Spleen (tissue), 7 donors: ENCODE results near the gene NPLOC4.

Experiments
- POLR2A ChIP-seq, 3 donors: fragments of 450-650 bp; IDR thresholded peaks; one replicate each; pipeline ENCODE4 v1.5.1; 2017; ENCODE audit warnings: antibody characterized with exemption in 3 of 3, mild to moderate bottlenecking in 1 of 3
- POLR2AphosphoS5 ChIP-seq, 3 donors: sonication (generic); formaldehyde crosslinking; IDR thresholded peaks; one replicate each; pipeline ENCODE4 v1.5.1; 2017; ENCODE audit warnings: antibody characterized with exemption in 3 of 3
- TF ChIP-seq, protein P1 (sequence below), 11 experiments: fragments of 200-600 bp in 7 of 11; fragments of 450-650 bp in 4 of 11; sonication (generic) in 4 of 11; IDR thresholded peaks in 8 of 11; conservative IDR thresholded peaks in 3 of 11; 1 replicate in 7 of 11; 2 replicates in 4 of 11; pipeline versions ENCODE4 v1.4.0 to v1.8.0; 2016 to 2021; ENCODE audit warnings: antibody characterized with exemption in 11 of 11, inconsistent platforms in 4 of 11, mild to moderate bottlenecking in 1 of 11
- donor health status: DM: no; HTN: no; CAD: no; lungs with moderate emphysema.
- donor health status: DM: no; HTN: no; CAD: no.
- donor health status: DM: no; HTN: no; CAD: no.

DNA sequence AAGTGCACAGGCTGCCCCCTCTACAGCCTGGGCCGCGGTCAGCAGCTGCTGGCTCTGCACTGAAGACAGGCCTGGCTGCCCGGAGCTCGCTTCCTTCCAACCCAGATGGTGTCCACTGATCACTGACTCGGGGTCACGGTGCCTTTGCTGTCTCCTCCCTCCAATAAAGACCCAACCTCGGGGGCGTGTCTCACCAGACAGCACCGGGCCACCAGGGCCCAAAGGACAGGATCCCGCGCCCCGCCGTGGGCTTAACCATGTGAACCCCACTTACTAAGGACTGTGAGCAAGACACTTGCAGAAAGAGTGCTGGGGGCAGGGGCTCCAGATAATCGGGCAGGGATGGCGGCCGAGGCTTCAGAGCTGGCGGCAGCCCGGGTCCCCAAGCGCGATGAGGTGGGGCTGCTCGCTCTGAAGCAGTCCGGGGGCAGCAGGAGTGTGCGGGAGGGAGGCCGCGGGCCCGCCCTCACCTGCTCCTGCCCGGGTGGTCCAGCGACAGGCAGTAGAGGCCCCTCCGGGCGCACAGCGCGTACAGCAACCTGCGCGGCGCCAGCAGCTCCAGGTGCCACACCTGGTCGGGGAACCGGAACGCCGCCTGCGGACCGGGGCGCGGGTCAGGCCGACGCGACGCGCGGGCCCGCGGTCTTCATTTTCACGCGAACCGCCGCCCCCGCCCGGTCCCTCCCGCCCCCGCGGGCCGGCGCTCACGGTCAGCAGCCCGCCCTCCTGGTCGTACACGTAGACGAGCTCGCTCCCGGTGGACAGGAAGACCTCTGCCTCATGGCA is 85.3 kb downstream of the NPLOC4 start:
- TF ChIP-seq, protein P1, sequence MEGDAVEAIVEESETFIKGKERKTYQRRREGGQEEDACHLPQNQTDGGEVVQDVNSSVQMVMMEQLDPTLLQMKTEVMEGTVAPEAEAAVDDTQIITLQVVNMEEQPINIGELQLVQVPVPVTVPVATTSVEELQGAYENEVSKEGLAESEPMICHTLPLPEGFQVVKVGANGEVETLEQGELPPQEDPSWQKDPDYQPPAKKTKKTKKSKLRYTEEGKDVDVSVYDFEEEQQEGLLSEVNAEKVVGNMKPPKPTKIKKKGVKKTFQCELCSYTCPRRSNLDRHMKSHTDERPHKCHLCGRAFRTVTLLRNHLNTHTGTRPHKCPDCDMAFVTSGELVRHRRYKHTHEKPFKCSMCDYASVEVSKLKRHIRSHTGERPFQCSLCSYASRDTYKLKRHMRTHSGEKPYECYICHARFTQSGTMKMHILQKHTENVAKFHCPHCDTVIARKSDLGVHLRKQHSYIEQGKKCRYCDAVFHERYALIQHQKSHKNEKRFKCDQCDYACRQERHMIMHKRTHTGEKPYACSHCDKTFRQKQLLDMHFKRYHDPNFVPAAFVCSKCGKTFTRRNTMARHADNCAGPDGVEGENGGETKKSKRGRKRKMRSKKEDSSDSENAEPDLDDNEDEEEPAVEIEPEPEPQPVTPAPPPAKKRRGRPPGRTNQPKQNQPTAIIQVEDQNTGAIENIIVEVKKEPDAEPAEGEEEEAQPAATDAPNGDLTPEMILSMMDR (IDR thresholded peaks at IDR 0.05 in 8 of 11, conservative IDR thresholded peaks at IDR 0.05 in 3 of 11), result no peak
- TF ChIP-seq POLR2A (IDR thresholded peaks at IDR 0.05) (no peak), POLR2AphosphoS5 (IDR thresholded peaks at IDR 0.05) (peak; percentile 42 to 78 (median 77))
